DMS114 treated with DMSO at 0.1 percent for 48 hours (cell line): ENCODE measurements around the gene SRRM4.

Source experiments
- DNase-seq: peaks from one replicate; lab custom pipeline; 2025; ENCODE audit not compliant: unreplicated experiment; lab: John Stamatoyannopoulos, UW

The SRRM4 gene

DNA sequence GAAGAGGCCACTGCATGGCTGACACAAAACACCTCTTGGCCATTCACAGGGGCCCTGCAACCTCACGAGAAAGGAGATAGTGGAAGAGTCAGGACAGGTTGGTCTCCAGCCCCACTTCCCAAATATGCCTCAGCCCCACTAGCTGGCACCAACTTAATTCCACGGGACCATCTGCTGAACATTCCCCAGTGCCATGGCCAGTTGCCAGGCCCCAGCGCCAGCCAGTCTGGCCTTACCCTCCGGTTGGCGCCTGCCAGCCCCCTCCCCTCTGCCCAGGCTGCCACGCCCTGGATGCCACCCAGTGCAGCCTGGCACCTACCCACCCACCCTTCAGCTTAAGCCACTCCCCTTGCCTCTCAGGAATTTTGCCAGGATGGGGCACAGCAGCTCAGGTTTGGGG, 176.2 kb downstream of the SRRM4 start:
- DNase-seq, result no peak

DNA sequence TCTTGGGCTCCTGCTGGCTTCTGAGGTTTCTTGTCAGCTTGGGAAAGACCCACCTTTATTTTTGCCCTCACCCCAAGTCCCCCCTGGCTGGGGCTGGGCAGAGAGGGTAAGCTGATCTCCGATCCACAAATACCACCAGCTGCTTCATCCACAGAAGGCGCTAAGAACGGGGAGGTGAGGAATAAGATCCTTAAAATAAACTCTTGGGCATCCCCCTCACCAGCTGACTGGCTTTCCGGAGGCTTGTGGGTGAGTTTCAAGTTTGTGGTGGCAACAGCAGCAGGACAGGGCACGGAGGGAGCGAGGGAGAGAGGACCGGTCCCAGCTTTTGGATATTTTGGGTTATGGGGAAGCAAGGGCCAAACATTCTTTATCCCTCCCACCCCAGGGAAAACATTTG, 176.6 kb downstream of the SRRM4 start:
- no peak for DNase-seq

DNA sequence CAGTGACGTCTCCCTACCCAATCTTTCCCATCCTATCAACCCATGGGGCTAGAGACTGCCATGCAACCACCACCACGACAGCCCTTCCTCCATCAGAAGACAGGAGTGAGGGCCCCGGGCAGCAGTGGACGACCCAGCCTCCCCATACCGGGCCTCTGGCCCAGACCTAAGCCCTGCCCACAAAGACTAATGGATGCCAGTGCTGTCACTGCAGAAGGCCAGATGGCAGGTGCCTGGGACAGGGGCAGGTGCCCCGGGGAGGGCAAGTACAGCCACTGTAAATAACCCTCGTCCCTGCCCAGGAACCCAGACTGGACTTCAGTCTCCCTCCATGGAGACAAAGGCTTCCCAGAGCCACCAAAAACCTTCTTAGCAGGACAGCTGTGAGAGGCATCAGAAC, 177.1 kb downstream of the SRRM4 start:
- no peak for DNase-seq

DNA sequence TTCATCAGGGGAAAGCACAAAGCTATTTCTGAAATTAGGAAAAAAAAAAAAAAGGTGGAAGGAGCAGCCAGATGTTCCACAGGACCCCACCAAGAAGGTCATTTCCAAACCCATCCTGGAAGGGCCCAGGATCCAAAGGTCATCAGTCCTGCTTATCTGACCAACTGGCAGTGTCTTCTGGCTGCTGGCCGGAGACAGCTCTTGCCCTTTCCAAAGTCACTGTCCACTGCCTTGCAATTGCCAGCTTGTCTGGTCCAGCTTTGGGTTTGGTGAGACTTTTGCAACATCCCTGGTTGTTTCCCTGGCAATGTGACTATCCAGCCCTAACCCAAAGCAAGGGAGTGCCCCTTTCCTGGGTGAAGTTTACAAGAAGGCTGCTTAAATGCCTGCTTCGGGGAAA, 178.5 kb downstream of the SRRM4 start:
- no peak for DNase-seq

DNA sequence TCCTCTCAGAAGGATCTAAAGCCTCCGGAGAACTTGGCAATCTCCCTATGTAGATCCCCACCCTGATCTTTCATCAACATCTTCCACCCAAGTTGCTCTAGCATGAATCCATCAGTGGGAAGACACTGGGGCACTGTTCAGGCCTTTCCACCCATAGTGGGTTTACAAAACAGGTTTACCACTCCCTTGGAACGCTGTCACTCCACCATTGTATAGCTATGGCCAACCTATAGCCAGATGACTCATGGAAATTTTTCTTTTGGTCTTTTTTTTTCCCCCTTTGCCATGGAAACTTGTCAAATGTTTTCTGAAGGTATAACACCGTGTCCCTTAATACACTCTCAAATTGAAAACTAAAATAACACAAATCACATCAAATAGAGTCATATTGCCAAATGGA, 186.6 kb downstream of the SRRM4 start:
- no peak for DNase-seq

DNA sequence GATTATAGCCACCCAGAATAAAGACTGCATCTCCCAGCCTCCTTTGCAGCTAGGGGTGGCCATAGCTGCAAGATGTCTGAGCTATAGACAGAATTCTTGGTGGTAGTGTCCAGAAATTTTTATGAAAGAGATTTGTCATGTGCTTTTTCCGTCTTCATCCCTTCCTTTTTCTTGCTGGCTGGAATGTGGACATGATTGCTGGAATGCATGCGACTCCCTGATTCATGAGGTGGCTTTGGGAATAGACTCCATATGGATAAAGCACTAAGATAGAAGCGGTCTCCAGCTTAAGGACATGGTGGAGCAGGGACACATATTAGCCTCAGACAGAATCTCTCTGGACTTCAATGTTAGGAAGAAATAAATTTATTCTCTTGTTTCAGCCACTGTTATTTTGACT, 187.4 kb downstream of the SRRM4 start:
- DNase-seq, result no peak

DNA sequence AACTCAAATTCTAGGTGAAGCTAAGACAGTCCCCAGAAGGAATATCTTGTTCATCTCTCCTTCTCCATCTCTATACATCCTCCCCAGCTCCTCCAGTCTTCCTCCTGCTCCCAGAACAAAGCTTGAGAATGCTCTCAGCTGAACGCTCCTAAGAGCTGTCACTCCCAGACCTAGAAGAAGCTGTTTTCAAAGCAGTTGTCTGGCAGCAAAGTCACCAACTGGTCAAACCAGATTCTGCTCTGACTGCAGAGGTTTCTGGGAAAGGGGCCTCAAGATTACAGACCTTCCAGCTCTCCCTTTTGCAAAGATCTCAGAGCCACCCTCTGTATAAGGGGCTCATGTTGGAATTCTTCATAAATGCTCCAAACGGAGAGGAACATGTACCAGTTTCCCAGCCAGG, 187.8 kb downstream of the SRRM4 start:
- DNase-seq, result no peak

DNA sequence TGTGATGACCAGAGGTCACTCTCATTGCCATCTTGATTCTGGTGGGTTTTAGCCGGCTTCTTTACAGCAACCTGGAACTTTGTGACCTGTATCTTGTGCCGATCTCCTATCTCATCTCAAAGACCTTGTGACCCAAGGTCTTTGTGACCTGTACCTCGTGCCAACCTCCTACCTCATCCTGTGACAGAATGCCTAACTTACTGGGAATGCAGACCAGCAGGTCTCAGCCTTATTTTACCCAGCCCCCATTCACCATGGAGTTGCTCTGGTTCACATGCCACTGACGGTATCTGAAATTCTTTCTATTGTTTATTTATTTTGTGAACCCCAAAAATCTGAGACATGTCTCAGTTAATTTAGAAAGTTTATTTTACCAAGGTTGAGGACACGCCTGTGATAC, 189.9 kb downstream of the SRRM4 start:
- DNase-seq, result no peak

DNA sequence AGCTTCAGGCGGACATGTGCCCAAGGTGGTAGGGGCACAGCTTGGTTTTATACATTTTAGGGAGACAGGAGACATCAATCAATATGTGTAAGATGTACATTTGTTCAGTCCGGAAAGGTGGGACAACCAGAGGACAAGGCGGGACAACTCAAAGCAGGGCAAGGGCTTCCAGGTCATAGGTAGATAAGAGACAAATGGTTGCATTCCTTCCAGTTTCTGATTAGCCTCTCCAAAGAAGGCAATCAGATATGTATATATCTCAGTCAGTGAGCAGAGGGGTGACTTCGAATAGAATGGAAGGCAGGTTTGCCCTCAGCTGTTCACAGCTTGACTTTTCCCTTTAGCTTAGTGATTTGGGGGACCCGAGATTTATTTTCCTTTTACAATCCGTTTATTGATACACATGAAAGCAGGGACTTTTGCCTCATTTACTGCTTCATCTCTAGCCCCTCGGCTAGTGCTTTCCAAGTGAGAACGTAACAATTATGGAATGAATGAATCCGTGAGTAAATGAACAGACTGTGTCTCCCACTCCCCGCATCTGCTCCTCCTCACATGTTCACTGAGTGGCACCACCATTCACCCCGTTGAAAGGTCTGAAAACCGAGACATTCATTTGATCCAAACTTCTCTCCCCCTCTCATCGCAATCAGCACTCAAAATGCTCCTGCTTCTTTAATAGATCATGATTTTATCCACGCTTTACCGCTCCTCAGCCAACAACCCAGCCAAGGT, 190.5 kb downstream of the SRRM4 start:
- no peak for DNase-seq

DNA sequence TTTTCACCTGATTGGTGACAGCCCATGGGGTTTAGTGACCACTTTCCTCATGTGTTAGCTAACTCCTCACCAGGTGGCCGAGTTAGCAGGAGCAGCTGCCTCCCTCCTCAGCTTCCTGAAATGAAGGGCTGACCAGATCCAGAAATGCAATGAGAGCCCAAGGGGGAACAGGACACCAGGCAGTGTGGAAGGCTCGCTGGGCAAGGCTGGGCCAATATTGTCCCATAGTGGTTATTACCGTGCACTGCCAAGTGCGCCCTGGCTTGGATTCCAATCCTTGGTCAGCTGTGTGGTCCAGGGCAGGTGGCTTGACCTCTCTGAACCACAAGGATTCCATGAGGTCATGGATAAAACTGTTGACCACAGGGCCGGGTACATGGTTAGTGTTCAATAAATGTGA, 193.7 kb downstream of the SRRM4 start:
- no peak for DNase-seq

DNA sequence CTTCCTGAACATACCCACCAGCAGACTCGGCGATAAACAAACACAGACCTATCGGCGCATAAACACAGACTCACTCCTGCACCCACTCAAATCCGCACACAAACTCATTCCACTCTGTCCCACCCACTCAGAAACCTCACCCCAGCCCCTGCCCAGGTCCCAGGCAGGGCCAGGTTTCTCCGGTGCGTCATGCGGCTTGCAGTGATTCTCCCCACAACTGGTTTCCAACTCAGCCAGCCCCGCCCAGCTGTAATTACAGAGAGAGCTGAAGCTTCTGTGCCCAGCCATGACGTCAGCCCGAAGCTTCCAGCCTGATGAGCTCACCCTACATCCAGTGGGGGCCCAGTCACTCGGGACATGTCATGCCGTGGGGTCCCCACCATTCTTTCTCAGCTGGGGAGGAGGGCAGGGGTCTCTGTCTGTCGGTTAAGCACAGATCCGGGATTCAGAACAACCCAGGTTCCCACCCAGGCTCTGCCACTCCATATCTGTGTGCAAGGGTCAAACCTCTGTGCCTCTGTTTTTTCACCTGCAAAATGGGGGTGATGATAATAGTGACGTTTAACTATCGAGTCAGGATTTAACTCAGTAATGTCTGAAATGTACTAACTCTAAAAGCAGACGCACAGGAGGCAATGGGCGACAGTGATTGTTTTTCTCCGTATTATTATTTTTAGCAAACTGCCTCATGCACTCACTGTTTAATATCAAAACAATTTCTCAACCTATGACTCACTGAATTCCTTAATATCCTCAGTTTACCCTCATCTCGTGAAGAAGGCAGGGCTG, 195.1 kb downstream of the SRRM4 start:
- DNase-seq, result no peak

DNA sequence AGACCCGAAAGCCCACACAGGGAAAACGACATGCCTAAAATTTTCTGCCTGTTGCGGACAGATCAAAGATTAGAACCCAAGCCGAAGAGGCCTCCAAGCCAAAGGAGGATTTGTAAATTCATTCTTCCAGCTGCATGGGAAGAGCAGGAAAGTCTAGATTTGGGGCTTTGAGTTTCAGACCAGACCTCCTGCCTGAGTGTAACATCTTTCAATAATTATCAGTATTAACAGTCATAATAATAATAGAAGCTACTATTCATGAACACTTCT, 195.7 kb downstream of the SRRM4 start:
- no peak for DNase-seq

DNA sequence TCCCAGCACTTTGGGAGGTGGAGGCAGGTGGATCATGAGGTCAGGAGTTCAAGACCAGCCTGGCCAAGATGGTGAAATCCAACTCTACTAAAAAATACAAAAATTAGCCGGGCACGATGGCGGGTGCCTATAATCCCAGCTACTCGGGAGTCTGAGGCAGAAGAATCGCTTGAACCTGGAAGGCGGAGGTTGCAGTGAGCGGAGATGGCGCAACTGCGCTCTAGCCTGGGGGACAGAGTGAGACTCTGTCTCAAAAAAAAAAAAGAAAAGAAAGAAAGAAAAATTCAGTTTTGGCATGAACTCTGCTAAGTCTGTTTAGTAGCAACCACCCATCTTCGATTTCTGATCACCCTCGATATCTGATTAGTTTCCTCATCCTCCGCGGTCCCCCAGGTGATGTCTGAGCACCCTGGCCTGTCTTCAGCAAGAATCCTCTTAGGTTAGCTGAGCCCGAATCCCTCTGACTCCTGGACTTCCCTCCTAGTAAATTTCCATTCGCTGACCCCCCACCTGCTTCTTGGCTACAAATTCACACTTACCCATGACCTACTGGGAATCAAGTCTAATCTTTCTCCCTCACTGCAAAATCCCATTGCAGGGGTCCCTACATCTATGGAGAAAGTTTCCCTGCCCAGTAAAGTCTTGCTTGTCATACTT, 196.5 kb downstream of the SRRM4 start:
- no peak for DNase-seq

DNA sequence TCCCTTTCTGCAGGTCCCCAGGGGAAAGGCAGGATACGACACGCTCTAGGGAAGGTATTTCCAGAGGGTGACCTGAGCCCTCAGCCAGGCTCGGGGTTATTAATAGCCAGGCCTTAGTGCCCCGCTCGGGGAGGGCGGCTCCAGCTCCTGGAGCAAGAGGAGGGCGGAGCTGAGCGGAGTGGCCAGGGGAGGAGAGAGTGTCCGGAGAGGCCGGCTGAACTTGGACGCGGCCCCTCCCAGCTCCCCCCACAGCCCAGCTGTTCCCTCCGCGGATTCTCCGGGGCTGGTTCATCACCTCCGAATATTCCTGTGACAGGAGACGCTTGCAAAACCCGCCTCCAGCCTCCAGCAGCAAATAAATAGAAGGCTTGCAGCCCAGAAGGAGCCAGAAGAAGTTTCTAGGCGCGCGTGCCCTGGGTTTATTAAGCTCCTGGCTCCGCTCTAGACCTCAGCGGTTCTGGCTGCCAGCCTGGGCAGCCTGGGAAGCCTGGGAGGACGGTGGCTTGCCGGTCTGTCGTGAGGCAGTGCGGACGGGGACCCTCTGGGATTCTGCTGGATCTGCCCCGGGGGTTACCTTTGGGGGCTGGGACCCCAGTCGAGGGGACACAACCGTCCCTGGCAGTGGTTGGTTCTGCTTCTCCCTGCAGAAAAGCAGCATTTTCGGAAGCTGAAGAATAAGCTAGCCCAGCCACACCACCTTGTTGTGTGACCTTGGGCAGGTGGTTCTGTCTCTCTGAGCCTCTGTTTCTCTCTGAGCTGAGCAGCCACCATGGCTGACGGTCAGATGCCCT, 197.4 kb downstream of the SRRM4 start, which contains the start of gene HSPB8:
Gene HSPB8 (plus strand): TSS at position 388 of the 791 bp plus-strand sequence. CDS start 382 bp downstream, at position 770.
- no peak for DNase-seq

DNA sequence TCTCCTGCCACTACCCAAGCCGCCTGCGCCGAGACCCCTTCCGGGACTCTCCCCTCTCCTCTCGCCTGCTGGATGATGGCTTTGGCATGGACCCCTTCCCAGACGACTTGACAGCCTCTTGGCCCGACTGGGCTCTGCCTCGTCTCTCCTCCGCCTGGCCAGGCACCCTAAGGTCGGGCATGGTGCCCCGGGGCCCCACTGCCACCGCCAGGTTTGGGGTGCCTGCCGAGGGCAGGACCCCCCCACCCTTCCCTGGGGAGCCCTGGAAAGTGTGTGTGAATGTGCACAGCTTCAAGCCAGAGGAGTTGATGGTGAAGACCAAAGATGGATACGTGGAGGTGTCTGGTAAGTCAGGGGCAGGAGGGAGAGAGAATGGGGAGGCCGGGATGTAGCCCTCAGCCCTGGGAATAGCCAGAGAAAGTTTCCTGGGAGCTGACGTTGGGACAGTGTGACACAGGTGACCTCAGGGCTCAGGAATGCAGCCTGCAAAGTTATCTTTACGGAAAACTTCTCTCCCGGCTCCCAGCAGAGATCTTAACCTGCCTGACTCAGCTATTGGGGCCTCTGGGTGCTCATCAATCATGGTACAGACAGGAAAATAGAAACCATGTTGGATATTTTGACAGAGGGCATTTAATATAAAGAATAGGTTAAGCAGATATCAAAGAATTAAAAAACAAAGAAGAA, 198.1 kb downstream of the SRRM4 start:
- no peak for DNase-seq

DNA sequence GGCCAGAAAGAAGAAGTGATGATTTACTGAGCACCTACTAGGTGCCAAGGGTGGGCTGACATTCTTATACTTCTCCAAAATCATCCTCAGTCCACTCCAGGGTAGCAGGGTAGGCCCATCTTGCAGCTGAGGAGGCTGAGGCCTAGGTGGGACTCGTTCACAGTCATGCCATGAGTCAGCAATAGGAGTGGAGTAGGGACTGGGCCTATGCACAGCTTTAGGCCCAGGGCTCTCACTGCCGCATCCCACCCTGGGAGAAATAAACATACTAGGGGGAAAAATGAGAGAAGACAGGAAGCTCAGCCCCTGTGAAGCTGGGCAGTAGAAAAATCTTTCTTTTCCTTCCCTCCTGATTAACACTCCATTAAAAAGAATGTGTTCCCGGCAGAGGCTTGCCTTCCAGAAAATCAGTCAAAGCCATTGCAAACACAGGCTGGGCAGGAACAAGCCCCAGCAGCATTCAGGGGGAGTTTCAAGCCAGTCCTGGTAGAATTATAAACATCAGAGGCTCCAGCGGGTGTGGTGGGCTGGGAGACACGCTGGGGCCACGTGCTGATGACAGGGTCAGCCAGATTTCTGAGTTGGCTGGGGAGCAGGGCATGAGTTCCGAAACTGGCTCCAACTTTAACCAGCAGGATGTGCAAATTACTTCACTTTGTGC, 199.2 kb downstream of the SRRM4 start:
- DNase-seq, result no peak

DNA sequence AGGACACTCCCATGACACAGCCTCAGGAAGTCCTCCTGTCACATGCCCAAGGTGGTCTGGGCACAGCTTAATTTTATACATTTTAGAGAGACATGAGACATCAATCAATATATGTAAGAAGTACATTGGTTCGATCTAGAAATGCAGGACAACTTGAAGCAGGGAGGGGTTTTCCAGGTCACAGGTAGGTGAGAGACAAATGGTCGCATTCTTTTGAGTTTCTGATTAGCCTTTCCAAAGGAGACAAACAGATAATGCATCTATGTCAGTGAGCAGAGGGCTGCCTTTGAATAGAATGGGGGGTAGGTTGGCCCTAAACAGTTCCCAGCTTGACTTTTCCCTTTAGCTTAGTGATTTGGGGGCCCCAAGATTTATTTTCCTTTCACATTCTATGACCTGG, 199.9 kb downstream of the SRRM4 start:
- no peak for DNase-seq

DNA sequence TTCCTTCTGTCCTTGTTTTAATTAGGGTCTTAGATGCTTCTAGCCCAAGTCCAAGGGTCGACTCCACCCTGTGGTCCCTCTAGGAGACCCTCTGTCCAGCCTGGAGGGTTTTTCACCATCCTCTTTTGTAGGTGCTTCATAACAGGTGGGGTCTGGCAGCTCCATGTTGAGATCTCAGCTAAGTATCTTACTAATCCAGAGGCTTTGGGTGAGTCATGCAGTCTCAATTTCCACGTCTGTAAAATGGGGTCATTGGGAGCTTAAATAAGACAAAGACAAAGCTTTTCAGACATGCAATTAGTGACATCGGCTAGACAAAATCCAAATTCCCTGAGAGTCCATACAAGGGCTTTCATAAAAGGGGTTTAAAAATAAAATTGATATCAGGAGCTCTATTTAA, 200.6 kb downstream of the SRRM4 start:
- DNase-seq, result no peak

DNA sequence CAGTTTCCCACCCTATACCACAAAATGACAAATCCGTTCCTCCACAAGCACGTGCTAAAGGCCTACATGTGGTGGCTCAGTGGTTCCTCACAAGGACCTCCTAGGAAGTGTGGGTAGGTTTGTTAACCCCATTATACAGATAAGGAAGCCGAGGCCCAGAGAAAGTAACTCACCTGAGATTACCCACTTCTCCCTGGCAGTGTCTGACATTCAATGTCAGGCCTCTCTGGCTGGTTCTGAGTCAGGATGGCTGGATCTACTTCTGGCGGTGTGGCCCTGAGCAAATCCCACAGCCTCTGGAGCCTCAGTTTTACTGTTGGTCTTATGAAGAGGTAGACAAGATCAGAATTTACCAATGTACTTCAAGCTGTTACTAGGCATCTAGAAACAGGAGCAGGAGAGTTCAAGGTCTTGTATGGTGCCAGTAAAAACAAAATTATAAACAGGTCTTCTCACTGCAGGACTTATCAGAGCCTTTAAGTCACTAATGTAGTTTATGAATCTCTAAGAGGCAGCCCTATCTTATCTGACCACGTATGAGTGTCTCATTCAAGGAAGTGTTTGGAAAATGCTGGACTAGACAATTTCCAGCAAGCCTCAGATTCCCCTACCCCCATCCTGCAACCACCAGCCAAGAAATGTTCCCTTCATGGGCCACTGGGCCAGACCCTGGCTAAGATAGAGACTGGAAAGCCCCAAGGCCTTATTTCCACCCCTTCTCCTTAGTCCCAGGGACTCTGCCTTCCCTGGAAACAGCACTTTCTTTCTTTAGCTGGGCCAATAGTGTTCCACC, 201.6 kb downstream of the SRRM4 start:
- DNase-seq, result no peak
